C4-2B (cell line): ENCODE data around the gene DNAJC15.

Experiments
- ZFX ChIP-seq: fragments of 450-650 bp; IDR thresholded peaks from 2 replicates; pipeline ENCODE4 v1.6.1; 2017
- TF ChIP-seq, protein P1 (sequence below): fragments of 450-650 bp; conservative IDR thresholded peaks from 2 replicates; pipeline ENCODE4 v1.5.1; 2017; ENCODE audit warnings: mild to moderate bottlenecking

- TF ChIP-seq, protein P1, sequence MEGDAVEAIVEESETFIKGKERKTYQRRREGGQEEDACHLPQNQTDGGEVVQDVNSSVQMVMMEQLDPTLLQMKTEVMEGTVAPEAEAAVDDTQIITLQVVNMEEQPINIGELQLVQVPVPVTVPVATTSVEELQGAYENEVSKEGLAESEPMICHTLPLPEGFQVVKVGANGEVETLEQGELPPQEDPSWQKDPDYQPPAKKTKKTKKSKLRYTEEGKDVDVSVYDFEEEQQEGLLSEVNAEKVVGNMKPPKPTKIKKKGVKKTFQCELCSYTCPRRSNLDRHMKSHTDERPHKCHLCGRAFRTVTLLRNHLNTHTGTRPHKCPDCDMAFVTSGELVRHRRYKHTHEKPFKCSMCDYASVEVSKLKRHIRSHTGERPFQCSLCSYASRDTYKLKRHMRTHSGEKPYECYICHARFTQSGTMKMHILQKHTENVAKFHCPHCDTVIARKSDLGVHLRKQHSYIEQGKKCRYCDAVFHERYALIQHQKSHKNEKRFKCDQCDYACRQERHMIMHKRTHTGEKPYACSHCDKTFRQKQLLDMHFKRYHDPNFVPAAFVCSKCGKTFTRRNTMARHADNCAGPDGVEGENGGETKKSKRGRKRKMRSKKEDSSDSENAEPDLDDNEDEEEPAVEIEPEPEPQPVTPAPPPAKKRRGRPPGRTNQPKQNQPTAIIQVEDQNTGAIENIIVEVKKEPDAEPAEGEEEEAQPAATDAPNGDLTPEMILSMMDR: no peak
- no peak for TF ChIP-seq ZFX
These were observed 22.7 kb upstream of the DNAJC15 start for GRCh38 chr13:43000676-43001075.
